ENCODE data around the gene FRMPD4. TPM values are rescaled to one million over a fixed set of nuclear protein-coding genes. Genes with fewer than 3 reads are reported as not detected.

Gene FRMPD4
- total RNA-seq, 1 donor from 2014 or later = 0.54 TPM

DNA sequence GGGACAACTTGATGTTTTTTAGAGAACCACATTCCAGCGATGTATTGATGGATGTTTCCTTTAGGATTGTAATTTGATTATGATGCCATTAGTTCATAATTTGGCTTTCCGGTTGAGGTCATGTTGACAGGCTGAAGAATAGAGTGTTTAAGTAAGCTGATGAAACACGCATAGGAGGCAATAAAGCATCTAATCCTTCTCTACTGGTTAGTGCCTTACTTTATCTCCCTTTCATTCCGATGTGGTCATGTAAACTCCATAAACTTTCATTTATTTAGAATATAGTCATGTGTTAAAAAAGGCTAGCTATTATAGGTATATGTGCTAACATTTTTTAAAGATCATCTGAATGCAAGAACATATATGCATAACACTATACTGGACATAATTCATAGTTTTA lies 15.0 kb downstream of the FRMPD4 start:
- Histone ChIP-seq H3K4me3 (ENCODE audit: insufficient read depth, low read depth, low read length) (no peak overlapping the region), H3K9me3 (ENCODE audit: insufficient read depth, low read depth, low read length) (no peaks in the 10 kb centered on the region), H2AFZ (ENCODE audit: low read depth, low read length) (no peak overlapping the region), H3K27ac (ENCODE audit: low read depth, low read length) (no peak overlapping the region), H4K20me1 (ENCODE audit: insufficient read depth, low read length) (no peaks in the 10 kb centered on the region), H3K9ac (ENCODE audit: low read length) (no peak overlapping the region), H3K4me1 (ENCODE audit: insufficient read depth, low read length) (no peaks in the 10 kb centered on the region), H3K27me3 (ENCODE audit: insufficient read depth, low read length) (no peaks in the 10 kb centered on the region), H3K79me2 (ENCODE audit: insufficient read depth, low read length) (no peaks in the 10 kb centered on the region), H3K36me3 (ENCODE audit: insufficient read depth, low read length) (no peaks in the 10 kb centered on the region), H3K4me2 (ENCODE audit: low read length) (no peak overlapping the region)
- Mint-ChIP-seq H3K36me3 (ENCODE audit: low read depth, unreplicated experiment) (no peaks in the 10 kb centered on the region), H3K4me3 (ENCODE audit: unreplicated experiment) (no peak overlapping the region), H3K9me3 (ENCODE audit: unreplicated experiment) (no peaks in the 10 kb centered on the region), H3K4me1 (ENCODE audit: low read depth, unreplicated experiment) (no peaks in the 10 kb centered on the region), H3K27ac (ENCODE audit: unreplicated experiment) (no peak overlapping the region), H3K27me3 (ENCODE audit: low read depth, unreplicated experiment) (no peaks in the 10 kb centered on the region)
- FAIRE-seq (no peak), DNase-seq (ENCODE audit: low read depth) (no peak)
- TF ChIP-seq, protein P1, sequence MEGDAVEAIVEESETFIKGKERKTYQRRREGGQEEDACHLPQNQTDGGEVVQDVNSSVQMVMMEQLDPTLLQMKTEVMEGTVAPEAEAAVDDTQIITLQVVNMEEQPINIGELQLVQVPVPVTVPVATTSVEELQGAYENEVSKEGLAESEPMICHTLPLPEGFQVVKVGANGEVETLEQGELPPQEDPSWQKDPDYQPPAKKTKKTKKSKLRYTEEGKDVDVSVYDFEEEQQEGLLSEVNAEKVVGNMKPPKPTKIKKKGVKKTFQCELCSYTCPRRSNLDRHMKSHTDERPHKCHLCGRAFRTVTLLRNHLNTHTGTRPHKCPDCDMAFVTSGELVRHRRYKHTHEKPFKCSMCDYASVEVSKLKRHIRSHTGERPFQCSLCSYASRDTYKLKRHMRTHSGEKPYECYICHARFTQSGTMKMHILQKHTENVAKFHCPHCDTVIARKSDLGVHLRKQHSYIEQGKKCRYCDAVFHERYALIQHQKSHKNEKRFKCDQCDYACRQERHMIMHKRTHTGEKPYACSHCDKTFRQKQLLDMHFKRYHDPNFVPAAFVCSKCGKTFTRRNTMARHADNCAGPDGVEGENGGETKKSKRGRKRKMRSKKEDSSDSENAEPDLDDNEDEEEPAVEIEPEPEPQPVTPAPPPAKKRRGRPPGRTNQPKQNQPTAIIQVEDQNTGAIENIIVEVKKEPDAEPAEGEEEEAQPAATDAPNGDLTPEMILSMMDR (IDR thresholded peaks at IDR 0.05; ENCODE audit: insufficient read depth, low read depth, low read length) = no peak
- no peak for TF ChIP-seq EZH2 (IDR thresholded peaks at IDR 0.05; ENCODE audit: insufficient read depth, low read length)

DNA sequence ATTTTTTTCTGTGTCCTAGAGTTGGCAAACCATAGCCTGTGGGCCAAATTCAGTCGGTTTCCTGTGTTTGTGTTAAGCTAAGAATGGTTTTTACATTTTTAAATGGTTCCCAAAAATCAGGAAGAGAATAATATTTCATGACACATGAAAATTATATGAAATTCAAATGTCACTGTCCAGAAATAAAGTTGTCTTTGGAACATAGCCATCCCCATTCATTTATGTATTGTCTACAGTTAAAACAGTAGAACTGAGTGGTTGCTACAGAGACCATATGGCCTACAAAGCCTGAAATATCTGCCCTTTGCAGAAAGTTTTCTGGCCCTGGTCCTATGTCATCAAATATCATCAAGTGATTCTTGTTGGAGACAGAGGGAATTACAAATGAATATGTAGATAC lies 15.5 kb downstream of the FRMPD4 start:
- Histone ChIP-seq H3K9ac (ENCODE audit: low read length) (no peak overlapping the region), H3K4me1 (ENCODE audit: insufficient read depth, low read length) (no peaks in the 10 kb centered on the region), H2AFZ (ENCODE audit: low read depth, low read length) (no peak overlapping the region), H3K27ac (ENCODE audit: low read depth, low read length) (no peak overlapping the region), H3K4me3 (ENCODE audit: insufficient read depth, low read depth, low read length) (no peak overlapping the region), H3K27me3 (ENCODE audit: insufficient read depth, low read length) (no peaks in the 10 kb centered on the region), H3K4me2 (ENCODE audit: low read length) (no peak overlapping the region), H3K9me3 (ENCODE audit: insufficient read depth, low read depth, low read length) (no peaks in the 10 kb centered on the region), H3K36me3 (ENCODE audit: insufficient read depth, low read length) (no peaks in the 10 kb centered on the region), H3K79me2 (ENCODE audit: insufficient read depth, low read length) (no peaks in the 10 kb centered on the region), H4K20me1 (ENCODE audit: insufficient read depth, low read length) (no peaks in the 10 kb centered on the region)
- Mint-ChIP-seq H3K4me3 (ENCODE audit: unreplicated experiment) (no peak overlapping the region), H3K27me3 (ENCODE audit: low read depth, unreplicated experiment) (no peaks in the 10 kb centered on the region), H3K9me3 (ENCODE audit: unreplicated experiment) (no peaks in the 10 kb centered on the region), H3K27ac (ENCODE audit: unreplicated experiment) (no peak overlapping the region), H3K36me3 (ENCODE audit: low read depth, unreplicated experiment) (no peaks in the 10 kb centered on the region), H3K4me1 (ENCODE audit: low read depth, unreplicated experiment) (no peaks in the 10 kb centered on the region)
- FAIRE-seq (peak; percentile 70), DNase-seq (ENCODE audit: low read depth) (no peak)
- TF ChIP-seq EZH2 (IDR thresholded peaks at IDR 0.05; ENCODE audit: insufficient read depth, low read length) = no peak
- TF ChIP-seq, protein P1 (IDR thresholded peaks at IDR 0.05; ENCODE audit: insufficient read depth, low read depth, low read length) = no peak

DNA sequence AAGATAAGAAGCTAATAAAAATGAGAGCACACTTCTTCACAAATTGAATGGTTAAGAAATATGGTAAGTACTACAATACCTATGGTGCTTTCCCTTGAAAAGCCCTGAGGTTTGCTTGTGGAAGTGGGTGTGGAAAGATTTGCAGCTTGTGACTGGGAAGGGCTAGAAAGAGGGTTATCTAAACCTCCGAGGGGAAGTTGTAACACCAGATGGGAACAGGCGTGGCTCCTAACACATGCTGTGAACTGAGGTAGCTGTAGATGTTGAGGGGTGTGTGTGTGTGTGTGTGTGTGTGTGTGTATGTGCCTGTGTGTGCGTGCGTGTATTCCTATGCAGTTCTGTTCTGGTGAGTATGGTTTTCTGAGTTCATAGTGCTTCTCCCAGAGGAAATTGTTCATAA lies 21.5 kb downstream of the FRMPD4 start:
- no peak overlapping the region for H3K27ac ChIP-seq (ENCODE audit: low read depth, low read length)
- Mint-ChIP-seq H3K9me3 (ENCODE audit: unreplicated experiment) (no peaks in the 10 kb centered on the region), H3K4me1 (ENCODE audit: low read depth, unreplicated experiment) (no peaks in the 10 kb centered on the region), H3K36me3 (ENCODE audit: low read depth, unreplicated experiment) (no peaks in the 10 kb centered on the region), H3K27me3 (ENCODE audit: low read depth, unreplicated experiment) (no peaks in the 10 kb centered on the region), H3K27ac (ENCODE audit: unreplicated experiment) (no peak overlapping the region), H3K4me3 (ENCODE audit: unreplicated experiment) (no peak overlapping the region)
- no peak for DNase-seq (ENCODE audit: low read depth)
- H3K9ac ChIP-seq (ENCODE audit: low read length) = no peak overlapping the region
- peak; percentile 20 for FAIRE-seq
- H3K4me2 ChIP-seq (ENCODE audit: low read length) = no peak overlapping the region
- no peaks in the 10 kb centered on the region for H3K4me1 ChIP-seq (ENCODE audit: insufficient read depth, low read length)
- no peaks in the 10 kb centered on the region for H3K79me2 ChIP-seq (ENCODE audit: insufficient read depth, low read length)
- no peaks in the 10 kb centered on the region for H3K36me3 ChIP-seq (ENCODE audit: insufficient read depth, low read length)
- no peaks in the 10 kb centered on the region for H3K27me3 ChIP-seq (ENCODE audit: insufficient read depth, low read length)
- no peaks in the 10 kb centered on the region for H4K20me1 ChIP-seq (ENCODE audit: insufficient read depth, low read length)
- no peak overlapping the region for H2AFZ ChIP-seq (ENCODE audit: low read depth, low read length)
- no peaks in the 10 kb centered on the region for H3K9me3 ChIP-seq (ENCODE audit: insufficient read depth, low read depth, low read length)
- H3K4me3 ChIP-seq (ENCODE audit: insufficient read depth, low read depth, low read length) = no peak overlapping the region
- TF ChIP-seq, protein P1 (IDR thresholded peaks at IDR 0.05; ENCODE audit: insufficient read depth, low read depth, low read length) = no peak
- no peak for TF ChIP-seq EZH2 (IDR thresholded peaks at IDR 0.05; ENCODE audit: insufficient read depth, low read length)

Measured in astrocyte (in vitro differentiated cells and primary cell).